GM23338 (cell line): Measurements from ENCODE around the gene FUZ.

ENCODE experiments used
- CTCF ChIP-seq, 2 experiments: fragments of 200-600 bp in 1 of 2; sonication (generic) in 1 of 2; conservative IDR thresholded peaks; 2 replicates each; pipeline versions ENCODE4 v1.5.1 to v1.6.1; 2016 to 2017; ENCODE audit warnings: antibody characterized with exemption in 2 of 2, low read depth in 2 of 2, mild to moderate bottlenecking in 2 of 2, moderate library complexity in 1 of 2
- EZH2 ChIP-seq: fragments of 200-600 bp; sonication (generic); IDR thresholded peaks from one replicate; pipeline ENCODE4 v1.8.0; 2017; ENCODE audit warnings: antibody characterized with exemption, mild to moderate bottlenecking, low read depth; ENCODE audit not compliant: unreplicated experiment
- EZH2phosphoT487 ChIP-seq: fragments of 200-600 bp; sonication (generic); IDR thresholded peaks from one replicate; pipeline ENCODE4 v1.8.1; 2018; ENCODE audit warnings: antibody characterized with exemption; ENCODE audit not compliant: unreplicated experiment
- JUNB ChIP-seq: IDR thresholded peaks from one replicate; pipeline ENCODE4 v1.6.1; 2016; ENCODE audit warnings: antibody characterized with exemption; ENCODE audit not compliant: unreplicated experiment
- NANOG ChIP-seq: IDR thresholded peaks from 2 replicates; pipeline ENCODE4 v1.6.1; 2016; ENCODE audit warnings: antibody characterized with exemption, borderline replicate concordance
- POLR2AphosphoS5 ChIP-seq: IDR thresholded peaks from 2 replicates; pipeline ENCODE4 v1.6.1; 2016; ENCODE audit warnings: antibody characterized with exemption, low read depth
- REST ChIP-seq: IDR thresholded peaks from one replicate; pipeline ENCODE4 v1.6.1; 2018; ENCODE audit warnings: antibody characterized with exemption; ENCODE audit not compliant: unreplicated experiment
- STAT1 ChIP-seq: IDR thresholded peaks from one replicate; pipeline ENCODE4 v1.6.1; 2016; ENCODE audit warnings: antibody characterized with exemption; ENCODE audit not compliant: unreplicated experiment
- ZNF462 ChIP-seq: fragments of 250-450 bp; sonication (Bioruptor Pico); IDR thresholded peaks from 2 replicates; pipeline ENCODE4 v1.5.0; 2020; ENCODE audit warnings: mild to moderate bottlenecking, moderate library complexity

GRCh38 chr19:49811328-49811727 is 1.8 kb downstream of the FUZ start:
- TF ChIP-seq EZH2 = no peak
- no peak for TF ChIP-seq CTCF (conservative IDR thresholded peaks at IDR 0.05; ENCODE audit: low read depth in 2 of 2)
- TF ChIP-seq REST = no peak
- no peak for TF ChIP-seq EZH2phosphoT487
- no peak for TF ChIP-seq POLR2AphosphoS5
- TF ChIP-seq ZNF462 (CRISPR knock-in tag) = no peak
- TF ChIP-seq JUNB = no peak
- TF ChIP-seq NANOG = no peak
- TF ChIP-seq STAT1 = no peak
